Superior temporal gyrus (tissue), 1 donor: ENCODE data around the gene SNRPF.
"Not testable (repeated sequence)": the region's sequence is repeated elsewhere in the genome, so short reads cannot be mapped to it uniquely, and the experiment has no call there.

Experiments
- DNase-seq: peaks from one replicate; pipeline ENCODE4 v3.0.0-alpha.2; 2016; ENCODE audit errors: extremely low spot score

SNRPF gene

DNA sequence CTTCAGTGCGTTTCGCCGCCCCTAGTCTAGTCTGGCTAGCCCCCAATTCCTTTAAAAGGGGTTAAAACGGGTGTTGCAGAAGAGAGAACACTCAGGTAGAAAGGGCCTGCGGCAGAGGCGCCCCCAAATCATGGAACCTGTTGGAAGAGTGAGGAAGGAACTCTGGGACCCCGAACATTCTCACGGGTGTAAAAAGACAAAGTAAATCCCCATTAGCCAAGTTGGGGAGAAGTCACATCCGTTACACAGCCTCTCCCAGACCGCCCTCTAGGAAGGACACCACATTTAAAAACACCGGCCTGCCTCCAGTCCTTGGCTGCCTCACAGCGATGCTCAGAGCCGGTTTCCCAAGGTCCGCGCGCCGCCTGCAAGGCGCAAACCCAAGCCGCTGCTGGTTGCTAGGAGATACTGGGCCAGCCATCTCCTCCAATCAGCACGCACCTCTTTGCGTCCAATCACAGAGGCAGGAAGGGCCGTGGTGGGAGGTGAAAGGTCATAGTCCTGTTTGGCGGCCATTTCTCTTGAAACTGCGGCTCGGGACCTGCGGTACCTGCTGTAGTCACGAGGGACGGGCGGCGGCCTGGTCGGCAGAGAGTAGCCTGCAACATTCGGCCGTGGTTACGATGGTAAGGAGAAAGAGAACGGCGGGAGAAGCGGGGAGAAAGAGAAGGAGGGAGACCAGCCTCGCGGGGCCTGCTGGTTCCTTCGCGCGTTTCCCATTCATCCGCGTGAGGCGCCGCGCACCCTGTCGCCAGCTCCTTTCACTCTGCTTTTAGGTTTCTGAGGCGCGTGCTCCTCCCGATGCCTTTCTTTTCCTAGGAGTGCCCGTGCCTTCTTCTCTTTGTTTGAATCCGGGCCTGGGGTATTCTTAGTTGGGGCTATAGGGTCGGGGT is at the start of gene SNRPF:
Gene SNRPF, plus strand, starts transcription at position 502 of the 893 bp plus-strand sequence. Its CDS starts 122 bp downstream, at position 624.
- DNase-seq, result peak; percentile 99

DNA sequence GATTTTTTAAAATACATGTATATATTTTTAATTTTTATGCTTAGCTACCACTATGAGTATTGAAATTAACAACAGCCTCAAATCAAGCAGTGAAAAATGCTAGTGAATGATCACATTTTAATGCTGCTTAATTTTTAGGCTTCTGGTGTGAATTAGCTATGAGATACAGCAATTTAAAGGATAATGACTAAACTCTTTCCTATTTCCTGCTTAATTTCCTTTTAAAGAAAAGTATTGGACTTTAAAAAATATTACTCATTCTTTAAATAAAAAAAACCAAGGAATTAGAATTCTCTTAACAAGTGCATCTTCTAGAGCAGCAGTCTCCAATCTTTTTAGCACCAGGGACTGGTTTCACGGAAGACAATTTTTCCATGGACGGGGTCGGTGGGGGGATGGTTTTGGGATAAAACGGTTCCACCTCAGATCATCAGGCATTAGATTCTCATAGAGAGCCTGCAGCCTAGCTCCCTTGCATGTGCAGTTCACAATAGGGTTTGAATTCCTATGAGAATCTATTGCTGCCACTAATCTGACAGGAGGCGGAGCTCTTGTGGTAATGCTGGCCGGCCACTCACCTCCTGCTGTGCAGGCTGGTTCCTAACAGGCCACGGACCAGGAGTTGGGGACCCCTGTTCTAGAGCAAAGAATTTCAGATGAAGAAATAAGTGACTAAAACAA is 49.6 kb upstream of the SNRPF start:
- DNase-seq, result no peak

DNA sequence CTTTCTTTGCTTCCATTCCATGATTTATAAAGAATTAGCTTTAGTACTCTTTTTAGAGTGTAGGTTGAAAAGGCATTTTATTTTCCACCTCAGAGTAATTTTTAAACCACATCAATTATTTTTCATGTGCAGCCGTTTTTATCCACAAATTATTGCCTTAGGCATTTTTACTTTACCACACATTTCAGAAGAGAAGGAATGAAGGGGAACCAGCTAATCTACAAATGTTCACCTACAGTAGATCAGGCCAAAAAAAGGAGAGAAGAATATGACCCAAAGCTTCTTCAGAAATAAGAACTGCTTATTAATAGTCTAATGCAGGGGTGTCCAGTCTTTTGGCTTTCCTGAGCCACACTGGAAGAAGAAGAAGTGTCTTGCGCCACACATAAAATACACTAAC is 48.3 kb upstream of the SNRPF start:
- no peak for DNase-seq

DNA sequence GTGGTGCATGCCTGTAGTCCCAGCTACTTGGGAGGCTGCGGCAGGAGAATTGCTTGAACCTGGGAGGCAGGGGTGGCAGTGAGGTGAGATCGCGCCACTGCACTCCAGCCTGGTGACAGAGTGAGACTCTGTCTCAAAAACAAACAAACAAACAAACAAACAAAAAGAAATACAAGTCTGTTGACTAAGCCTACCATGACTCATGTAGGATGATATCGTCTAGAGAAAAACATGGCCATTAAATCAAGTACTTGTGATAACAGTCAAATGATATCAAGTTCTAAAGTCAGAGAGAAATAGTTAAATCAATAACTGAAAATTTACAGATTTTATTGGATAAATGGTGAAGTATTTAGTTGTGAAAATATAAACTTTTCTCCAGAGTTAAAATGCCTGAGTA is 46.6 kb upstream of the SNRPF start:
- not testable (repeated sequence) for DNase-seq

DNA sequence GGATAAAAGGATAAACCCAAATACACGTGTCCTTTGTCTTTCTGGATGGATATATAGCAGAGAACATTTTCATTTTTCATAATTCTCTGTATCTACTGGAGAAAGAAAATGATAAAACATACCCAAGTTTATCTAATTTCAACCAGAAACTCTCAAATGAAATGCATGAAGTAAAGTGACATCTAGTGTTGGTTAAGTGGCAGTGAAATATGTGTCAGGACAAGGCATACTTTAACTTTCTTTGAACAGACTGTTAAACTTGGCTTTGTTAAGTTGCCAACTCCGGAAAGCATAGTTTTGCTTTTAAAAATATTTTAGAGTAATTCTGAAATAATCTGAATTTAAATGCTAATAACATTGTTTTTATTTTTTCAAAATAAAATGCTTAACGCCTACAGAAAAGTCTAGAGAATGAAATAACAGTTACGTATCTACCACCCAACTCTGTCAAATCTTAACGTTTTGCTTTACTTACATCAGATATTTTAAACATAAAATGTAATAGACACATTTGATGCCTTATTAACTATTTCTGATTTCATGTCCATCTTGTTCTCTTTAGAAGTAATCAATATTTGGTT is 43.0 kb upstream of the SNRPF start:
- DNase-seq, result peak; percentile 79

DNA sequence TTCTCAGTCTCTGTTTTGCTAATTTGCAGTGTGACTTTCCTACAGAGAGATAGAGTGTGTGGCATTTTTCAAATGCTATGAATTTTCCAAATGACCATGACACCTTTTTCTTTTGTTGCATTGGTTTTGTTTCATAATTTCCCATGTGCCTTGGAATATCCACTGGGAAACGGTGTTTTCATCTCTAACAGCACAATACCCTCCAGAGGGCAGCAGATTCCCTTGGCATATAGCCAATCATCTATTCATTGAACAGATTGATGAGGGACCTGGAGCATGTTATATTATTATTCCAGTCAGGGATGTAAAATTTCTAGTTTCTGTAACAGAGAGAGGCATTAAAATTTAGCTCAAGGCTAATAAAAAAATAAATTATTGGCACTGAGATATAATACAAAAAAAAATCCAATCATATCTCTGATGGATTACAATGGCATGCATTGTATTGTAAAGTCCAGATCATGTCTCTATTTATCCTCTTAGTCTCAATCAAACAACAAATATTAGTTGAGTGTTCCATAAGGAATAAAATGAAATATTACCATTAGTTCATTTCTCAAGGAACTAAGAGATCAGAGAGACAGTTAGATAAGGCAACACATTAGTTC is 38.6 kb upstream of the SNRPF start:
- peak; percentile 84 for DNase-seq

DNA sequence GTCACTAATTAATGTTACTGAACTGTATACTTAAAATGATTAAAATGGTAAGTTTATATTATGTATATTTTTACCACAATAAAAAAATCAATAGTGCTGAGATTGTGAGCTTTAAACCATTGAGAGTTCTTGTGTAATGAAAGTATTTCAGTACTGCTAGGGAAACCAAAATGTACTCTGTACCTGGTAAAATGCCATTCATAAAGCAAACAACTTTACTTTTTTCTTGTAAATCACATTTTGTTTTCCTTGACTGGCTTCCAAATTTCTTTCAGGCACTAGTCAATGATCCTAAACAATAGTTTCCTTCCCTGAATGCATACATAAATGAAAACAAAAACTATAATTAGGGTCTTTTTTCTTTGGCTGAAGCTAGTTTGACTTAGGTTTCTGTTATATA is 29.4 kb upstream of the SNRPF start:
- DNase-seq, result no peak

DNA sequence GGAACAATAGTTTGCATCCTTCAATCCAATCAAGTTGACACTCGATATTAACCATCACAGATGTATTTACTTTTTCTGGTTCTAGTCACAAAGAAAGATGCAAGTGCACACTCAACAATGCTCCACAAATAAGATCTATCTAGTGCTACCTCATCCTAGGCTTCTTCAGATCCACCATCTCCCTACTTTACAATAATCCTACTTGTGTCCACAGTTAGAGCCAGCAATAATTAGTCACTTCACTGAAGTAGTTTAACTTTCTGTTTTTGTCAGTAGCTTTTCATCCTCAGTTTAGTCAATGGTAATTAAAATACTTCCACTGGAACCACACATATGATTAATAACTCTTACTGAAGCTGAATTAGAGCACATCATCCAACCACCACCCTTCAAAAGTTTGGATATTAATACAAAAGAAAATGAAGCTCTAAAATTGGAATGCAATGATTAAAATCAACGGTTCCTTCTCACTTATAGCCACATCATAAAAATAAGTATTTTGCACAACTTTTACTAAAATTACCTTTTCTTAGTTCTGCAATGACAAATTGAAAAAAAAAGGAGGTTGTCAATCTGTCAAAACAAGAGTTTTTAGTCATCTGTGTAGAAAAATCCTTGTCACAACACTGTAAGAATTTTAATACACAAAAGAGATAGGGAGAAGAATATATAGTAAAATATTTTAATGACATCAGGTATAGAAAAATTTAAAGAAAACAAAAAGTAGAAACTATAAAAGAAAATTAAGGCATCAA is 28.2 kb upstream of the SNRPF start:
- no peak for DNase-seq

DNA sequence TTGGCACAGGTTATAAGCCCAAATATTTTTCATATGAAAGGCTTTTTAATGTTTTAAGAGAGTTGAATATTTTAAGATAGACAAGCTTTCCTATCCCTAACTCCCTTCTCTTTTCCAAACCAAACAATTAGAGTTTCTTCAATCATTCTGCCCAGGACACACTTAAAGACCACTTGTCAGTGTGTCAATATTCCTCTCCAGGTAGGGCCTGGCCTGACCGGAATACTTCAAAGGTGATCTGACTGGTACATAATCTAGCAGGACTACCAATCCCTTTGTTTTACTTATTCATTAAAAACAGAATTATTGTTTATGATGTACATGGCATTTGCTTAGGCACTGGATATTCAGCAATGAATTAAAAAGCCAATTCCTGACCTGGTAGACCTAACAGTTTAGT is 24.2 kb upstream of the SNRPF start:
- no peak for DNase-seq

DNA sequence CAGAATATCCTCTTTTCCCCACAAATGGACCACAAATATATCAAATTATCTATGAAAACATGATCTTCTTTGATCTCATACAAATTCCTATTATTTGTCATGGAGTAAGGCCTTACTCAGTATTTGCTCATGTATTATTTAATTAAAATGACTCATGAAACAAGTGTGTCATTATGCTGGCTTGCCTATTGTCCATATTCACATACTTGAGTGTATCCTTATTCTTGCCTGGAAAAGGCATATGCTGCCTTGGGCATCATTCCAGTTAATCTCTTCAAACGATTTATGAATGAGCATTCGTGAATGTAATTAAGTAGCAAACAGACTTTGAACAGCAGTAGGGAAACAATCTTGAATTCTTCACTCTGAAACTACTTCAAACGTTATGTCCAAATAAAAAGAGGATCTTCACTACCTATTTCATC is 22.6 kb upstream of the SNRPF start:
- DNase-seq, result no peak

DNA sequence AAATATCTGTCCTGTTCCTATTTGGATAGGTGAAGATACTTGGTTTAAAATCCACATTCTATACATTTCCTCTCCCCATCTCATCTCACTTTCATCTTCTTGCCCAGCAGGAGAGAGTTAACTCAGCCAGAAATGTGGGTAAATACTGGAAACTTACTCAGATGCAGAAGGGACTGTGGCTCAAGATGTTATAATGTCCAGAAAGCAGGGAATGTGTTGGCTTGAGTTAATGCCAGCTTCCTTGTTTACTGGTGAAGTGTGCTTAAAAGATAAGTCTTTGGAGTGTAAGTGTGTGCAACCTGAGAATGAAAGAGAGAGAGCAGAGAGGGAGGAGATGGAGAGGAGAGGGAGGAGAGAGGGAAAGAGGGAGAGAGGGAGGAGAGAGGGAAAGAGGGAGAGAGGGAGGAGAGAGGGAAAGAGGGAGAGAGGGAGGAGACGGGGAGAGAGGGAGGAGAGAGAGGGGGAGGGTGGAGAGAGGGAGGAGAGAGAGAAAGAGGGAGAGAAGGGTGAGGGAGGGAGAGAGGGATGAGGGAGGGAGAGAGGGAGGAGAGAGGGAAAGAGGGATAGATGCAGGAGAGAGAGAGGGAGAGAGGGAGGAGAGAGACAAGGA is 22.0 kb upstream of the SNRPF start:
- no peak for DNase-seq

DNA sequence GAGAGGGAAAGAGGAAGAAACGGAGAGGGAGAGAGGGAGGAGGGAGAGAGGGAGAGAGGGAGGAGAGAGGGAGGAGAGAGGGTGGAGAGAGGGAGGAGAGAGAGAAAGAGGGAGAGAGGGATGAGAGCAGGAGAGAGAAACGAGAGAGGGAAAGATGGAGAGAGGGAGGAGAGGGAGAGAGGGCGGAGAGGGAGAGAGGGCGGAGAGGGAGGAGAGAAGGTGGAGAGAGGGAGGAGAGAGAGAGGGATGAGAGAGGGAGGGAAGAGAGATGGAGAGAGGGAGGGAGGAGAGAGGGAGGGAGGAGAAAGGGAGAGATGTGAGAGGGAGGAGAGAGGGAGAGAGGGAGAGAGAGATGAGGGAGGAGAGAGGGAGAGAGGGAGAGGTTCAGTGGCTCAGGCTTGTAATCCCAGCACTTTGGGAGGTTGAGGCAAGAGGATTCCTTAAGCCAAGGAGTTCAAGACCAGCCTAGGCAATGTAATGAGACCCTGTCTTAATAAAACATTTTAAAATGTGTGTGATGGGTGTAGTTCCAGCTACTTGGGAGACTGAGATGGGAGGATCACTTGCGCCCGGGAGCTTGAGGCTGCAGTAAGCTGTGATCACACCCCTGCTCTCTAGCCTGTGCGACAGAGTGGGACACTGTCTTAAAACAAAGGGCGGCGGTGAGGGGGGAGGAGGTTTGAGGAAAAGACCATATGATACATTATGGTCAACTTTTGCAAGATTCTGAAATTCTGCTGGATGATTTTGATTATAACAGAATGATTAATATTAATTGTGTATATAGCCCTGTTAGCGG is 21.3 kb upstream of the SNRPF start:
- no peak for DNase-seq

DNA sequence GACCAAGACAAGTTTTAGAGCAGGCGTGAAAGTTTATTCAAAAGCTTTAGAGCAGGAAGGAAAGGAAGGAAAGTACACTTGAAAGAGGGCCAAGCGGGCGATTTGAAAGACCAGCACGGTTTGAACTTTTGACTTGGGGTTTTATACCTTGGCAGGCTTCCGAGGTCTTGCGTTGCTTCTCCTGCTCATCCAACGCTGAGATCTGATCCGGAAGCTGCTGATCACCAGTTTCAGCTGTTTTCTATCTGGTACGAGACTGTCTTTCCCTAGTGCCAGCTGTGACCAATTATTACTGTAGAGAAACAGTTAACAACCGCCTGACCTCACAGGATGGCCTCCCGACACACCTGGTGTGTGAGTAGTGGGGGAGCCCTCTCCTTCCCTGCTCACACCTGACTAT is 20.6 kb upstream of the SNRPF start:
- DNase-seq, result no peak

DNA sequence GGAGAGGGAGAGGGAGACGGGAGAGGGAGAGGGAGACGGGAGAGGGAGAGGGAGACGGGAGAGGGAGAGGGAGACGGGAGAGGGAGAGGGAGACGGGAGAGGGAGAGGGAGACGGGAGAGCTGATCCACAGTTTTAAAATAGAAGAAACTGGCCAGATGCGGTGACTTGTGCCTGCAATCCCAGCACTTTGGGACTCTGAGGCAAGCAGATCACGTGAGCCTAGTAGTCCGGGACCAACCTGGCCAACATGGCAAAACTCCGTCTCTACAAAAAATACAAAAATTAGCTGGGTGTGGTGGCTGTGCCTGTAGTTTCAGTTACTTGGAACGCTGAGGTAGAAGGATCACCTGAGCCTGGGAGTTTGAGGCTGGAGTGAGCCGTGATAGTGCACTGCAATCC is 16.3 kb upstream of the SNRPF start:
- not testable (repeated sequence) for DNase-seq

DNA sequence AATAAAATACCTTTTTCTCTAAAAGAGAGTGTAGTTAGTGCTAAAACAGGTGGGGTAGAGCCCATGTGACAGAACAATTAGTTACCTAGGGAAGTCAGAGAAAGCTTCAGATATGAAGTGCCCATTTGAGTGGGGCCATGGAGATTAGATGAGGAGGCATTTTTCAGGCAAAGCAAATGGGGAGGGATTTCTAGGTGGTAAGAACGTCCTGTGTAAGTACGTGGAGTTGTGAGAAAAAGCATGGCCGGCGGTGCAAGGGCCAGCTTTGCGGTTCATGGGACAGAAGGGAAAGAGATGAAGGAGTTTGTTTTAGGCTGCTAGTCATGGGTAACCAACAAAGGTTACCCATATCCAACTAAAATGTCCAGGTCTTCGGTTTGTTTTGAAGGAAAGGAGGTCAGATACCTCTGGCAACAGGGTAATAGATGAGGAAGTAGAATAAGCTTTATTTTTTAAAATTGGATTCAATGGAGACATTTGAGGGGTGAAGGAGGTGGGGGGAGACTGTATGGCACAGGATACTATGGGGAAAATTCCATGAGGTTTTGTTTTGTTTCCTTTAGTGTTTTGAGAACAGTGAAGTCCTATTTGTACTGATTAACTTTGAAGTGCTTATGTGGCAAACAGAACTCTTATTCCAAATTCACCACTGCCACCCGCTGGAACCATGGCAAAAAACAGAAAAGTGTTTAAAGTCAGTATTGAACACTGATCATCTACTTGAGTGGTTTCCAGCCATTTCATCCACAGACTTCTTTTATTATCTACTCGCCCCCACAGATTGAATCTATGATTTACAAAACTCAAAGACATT is 10.0 kb upstream of the SNRPF start:
- DNase-seq, result peak; percentile 46

DNA sequence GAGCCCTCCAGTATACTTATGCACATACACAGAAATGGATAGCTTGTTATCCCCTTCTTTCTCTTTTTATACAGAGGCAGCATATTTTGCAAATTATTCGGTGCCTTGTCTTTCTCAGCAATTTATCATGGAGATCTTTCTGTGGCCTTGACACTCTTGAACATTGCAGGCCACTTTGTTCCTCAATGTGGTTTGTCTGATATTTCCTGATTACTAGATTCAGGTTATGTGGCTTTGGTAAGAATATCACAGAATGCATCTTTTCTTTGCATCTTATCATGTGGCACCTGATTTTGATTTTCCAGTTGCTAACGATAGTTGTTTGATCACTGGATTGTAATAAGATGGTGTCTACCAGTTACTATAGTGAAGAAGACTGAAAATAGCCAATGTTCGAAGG is 7.1 kb upstream of the SNRPF start:
- DNase-seq, result no peak

DNA sequence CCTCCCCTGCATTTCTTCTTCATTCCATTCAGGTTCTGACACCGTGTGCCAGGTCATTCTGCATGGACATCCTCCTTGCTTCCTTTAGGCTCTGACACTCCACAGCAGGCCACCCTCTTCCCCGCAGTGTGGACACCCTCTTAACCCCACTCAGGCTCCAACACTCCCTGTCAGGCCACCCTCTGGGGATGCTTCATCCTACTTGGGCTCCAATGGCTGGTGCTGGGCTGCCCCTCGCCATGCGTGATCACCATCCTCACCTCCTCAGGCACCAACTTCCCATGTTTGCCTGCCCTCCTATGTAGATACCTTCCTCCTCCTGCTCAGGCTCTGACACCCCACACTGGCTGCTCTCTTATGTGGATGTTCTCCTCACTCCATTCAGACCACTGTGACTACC is 6.6 kb upstream of the SNRPF start:
- no peak for DNase-seq

DNA sequence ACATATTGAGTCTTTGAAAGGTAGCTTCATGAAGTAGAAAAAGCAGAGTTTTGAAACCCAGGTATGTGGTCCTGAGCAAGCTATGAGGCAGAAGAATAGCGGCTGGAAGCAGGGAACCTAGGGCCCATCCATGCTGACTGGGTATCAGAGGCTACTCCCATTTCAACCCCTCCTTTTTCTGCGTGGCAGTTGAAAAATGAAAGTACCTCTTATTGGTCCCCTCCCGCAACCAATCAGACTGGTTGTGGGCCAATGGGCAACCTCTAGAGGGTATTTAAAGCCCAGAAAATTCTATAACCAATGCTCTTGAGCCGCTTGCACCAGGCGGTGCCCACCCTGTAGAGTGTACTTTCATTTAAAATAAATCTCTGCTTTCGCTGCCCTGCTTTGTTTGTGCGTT is 1.6 kb upstream of the SNRPF start:
- DNase-seq, result no peak

DNA sequence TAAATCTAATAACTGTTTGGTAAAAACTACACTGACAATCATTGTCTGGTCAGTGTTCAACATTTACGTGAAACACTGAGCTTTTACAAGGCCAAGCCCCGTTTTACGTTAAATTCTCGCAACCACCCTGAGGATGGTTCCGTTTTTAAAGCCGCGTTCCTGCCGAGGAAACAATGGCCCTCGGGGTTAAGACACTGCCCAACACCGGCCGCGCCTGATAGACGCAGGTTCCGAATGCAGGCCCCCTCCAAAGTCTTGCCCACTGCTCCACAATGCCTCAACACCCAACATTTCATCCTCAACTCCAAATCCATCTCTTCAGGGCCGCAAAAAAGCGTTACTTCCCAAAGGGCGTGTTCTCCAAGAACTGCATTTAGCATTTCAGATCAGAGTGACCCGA is 953 bp upstream of the SNRPF start:
- DNase-seq, result no peak
